H9 (cell line): ENCODE data around the gene PPP1R14C. TPM values are rescaled to one million over a fixed set of nuclear protein-coding genes. Genes with fewer than 3 reads are reported as not detected.

Experiments used
- DNase-seq: peaks from one replicate; pipeline ENCODE4 v3.0.0-alpha.2; 2017
- H2AFZ ChIP-seq: one replicate; pipeline ENCODE4 v1.6.1; 2013; ENCODE audit warnings: mild to moderate bottlenecking, low read length, control low read depth, moderate library complexity
- H2AK5ac ChIP-seq: 2 replicates; pipeline ENCODE4 v1.6.1; 2013; ENCODE audit warnings: low read length, control low read depth, mixed read lengths; ENCODE audit not compliant: insufficient read length
- H2BK120ac ChIP-seq: one replicate; pipeline ENCODE4 v1.6.1; 2013; ENCODE audit warnings: low read depth, mild to moderate bottlenecking, low read length, control low read depth, inconsistent platforms; ENCODE audit not compliant: poor library complexity, severe bottlenecking
- H2BK12ac ChIP-seq: 2 replicates; pipeline ENCODE4 v1.6.1; 2013; ENCODE audit warnings: low read length, control low read depth, mixed read lengths, low read depth; ENCODE audit not compliant: insufficient read length
- H2BK15ac ChIP-seq: 2 replicates; pipeline ENCODE4 v1.6.1; 2013; ENCODE audit warnings: low read depth, low read length, control low read depth
- H2BK20ac ChIP-seq: one replicate; pipeline ENCODE4 v1.6.1; 2013; ENCODE audit warnings: low read depth, mild to moderate bottlenecking, low read length, control low read depth, inconsistent platforms; ENCODE audit not compliant: poor library complexity, severe bottlenecking
- H2BK5ac ChIP-seq: 2 replicates; pipeline ENCODE4 v1.6.1; 2013; ENCODE audit warnings: low read length, control low read depth, mixed read lengths; ENCODE audit not compliant: insufficient read length
- H3K14ac ChIP-seq: 2 replicates; pipeline ENCODE4 v1.6.1; 2013; ENCODE audit warnings: low read length, control low read depth; ENCODE audit not compliant: insufficient read depth
- H3K18ac ChIP-seq: 2 replicates; pipeline ENCODE4 v1.6.1; 2013; ENCODE audit warnings: low read depth, mild to moderate bottlenecking, mixed read lengths, low read length, control low read depth; ENCODE audit not compliant: insufficient read length
- H3K23ac ChIP-seq: 2 replicates; pipeline ENCODE4 v1.6.1; 2013; ENCODE audit warnings: low read length, control low read depth, mixed read lengths, low read depth; ENCODE audit not compliant: insufficient read length
- H3K23me2 ChIP-seq: 2 replicates; pipeline ENCODE4 v1.6.1; 2013; ENCODE audit warnings: low read depth, mild to moderate bottlenecking, mixed read lengths, low read length, control low read depth; ENCODE audit not compliant: insufficient read length, poor library complexity, severe bottlenecking
- H3K27ac ChIP-seq: 2 replicates; pipeline ENCODE4 v1.5.1; 2013; ENCODE audit warnings: low read length, control low read depth, mixed read lengths, low read depth; ENCODE audit not compliant: insufficient read length
- H3K27me3 ChIP-seq: 2 replicates; pipeline ENCODE4 v1.6.1; 2013; ENCODE audit warnings: low read length, control low read depth, inconsistent platforms; ENCODE audit not compliant: insufficient read depth
- H3K4ac ChIP-seq: 2 replicates; pipeline ENCODE4 v1.6.1; 2013; ENCODE audit warnings: low read depth, mild to moderate bottlenecking, control low read depth, inconsistent platforms, low read length, moderate library complexity
- H3K4me1 ChIP-seq: 2 replicates; pipeline ENCODE4 v1.6.1; 2013; ENCODE audit warnings: low read length, control low read depth, inconsistent platforms; ENCODE audit not compliant: insufficient read depth
- H3K4me2 ChIP-seq: 2 replicates; pipeline ENCODE4 v1.6.1; 2013; ENCODE audit warnings: low read length, control low read depth, mixed read lengths; ENCODE audit not compliant: insufficient read length, insufficient read depth
- H3K56ac ChIP-seq: 2 replicates; pipeline ENCODE4 v1.6.1; 2013; ENCODE audit warnings: low read depth, mild to moderate bottlenecking, mixed read lengths, low read length, control low read depth; ENCODE audit not compliant: insufficient read length
- H3K79me1 ChIP-seq: 2 replicates; pipeline ENCODE4 v1.6.1; 2013; ENCODE audit warnings: low read depth, mild to moderate bottlenecking, moderate library complexity, low read length, control low read depth, inconsistent platforms; ENCODE audit not compliant: insufficient read depth, poor library complexity, severe bottlenecking
- H3K79me2 ChIP-seq: 2 replicates; pipeline ENCODE4 v1.6.1; 2013; ENCODE audit warnings: low read length, control low read depth, inconsistent platforms; ENCODE audit not compliant: insufficient read depth
- H3K9ac ChIP-seq: 2 replicates; pipeline ENCODE4 v1.6.1; 2013; ENCODE audit warnings: low read length, control low read depth, mixed read lengths; ENCODE audit not compliant: insufficient read length; ENCODE audit errors: extremely low read depth
- H3K9me3 ChIP-seq: one replicate; pipeline ENCODE4 v1.6.1; 2013; ENCODE audit warnings: low read depth, low read length, inconsistent platforms; ENCODE audit not compliant: control insufficient read depth
- H3T11ph ChIP-seq: one replicate; pipeline ENCODE4 v1.6.1; 2013; ENCODE audit warnings: mild to moderate bottlenecking, low read length, control low read depth, inconsistent platforms
- H4K20me1 ChIP-seq: one replicate; pipeline ENCODE4 v1.6.1; 2013; ENCODE audit not compliant: control insufficient read depth, insufficient read length, insufficient read depth
- H4K5ac ChIP-seq: 2 replicates; pipeline ENCODE4 v1.6.1; 2013; ENCODE audit warnings: low read depth, mild to moderate bottlenecking, mixed read lengths, low read length, control low read depth; ENCODE audit not compliant: insufficient read length
- H4K8ac ChIP-seq: replicated peaks from 2 replicates; pipeline ENCODE4 v1.6.1; 2013; ENCODE audit warnings: low read length, control low read depth, mixed read lengths, low read depth; ENCODE audit not compliant: insufficient read length
- H4K91ac ChIP-seq: 2 replicates; pipeline ENCODE4 v1.6.1; 2013; ENCODE audit warnings: low read depth, mild to moderate bottlenecking, moderate library complexity, mixed read lengths, low read length, control low read depth; ENCODE audit not compliant: insufficient read length
- H3K27ac Mint-ChIP-seq, 3 experiments: 2 replicates in 2 of 3; 3 replicates in 1 of 3; pipeline ENCODE4 v1.8.0; 2020 to 2021; ENCODE audit warnings: mixed read lengths in 3 of 3, mild to moderate bottlenecking in 1 of 3, moderate library complexity in 1 of 3
- H3K27me3 Mint-ChIP-seq: 2 replicates; pipeline ENCODE4 v1.8.0; 2021; ENCODE audit warnings: low read depth, mild to moderate bottlenecking, moderate library complexity, mixed read lengths
- H3K36me3 Mint-ChIP-seq, 3 experiments: 2 replicates in 2 of 3; 3 replicates in 1 of 3; pipeline ENCODE4 v1.8.0; 2020 to 2021; ENCODE audit warnings: low read depth in 3 of 3, mixed read lengths in 3 of 3; ENCODE audit not compliant: insufficient read depth in 1 of 3
- H3K4me1 Mint-ChIP-seq, 2 experiments: 2 replicates each; pipeline ENCODE4 v1.8.0; 2020; ENCODE audit warnings: mixed read lengths in 2 of 2
- H3K4me3 Mint-ChIP-seq, 2 experiments: 2 replicates in 1 of 2; 3 replicates in 1 of 2; pipeline ENCODE4 v1.8.0; 2020 to 2021; ENCODE audit warnings: mild to moderate bottlenecking in 2 of 2, mixed read lengths in 2 of 2, moderate library complexity in 1 of 2
- H3K9me3 Mint-ChIP-seq, 2 experiments: 2 replicates in 1 of 2; 3 replicates in 1 of 2; pipeline ENCODE4 v1.8.0; 2020; ENCODE audit warnings: mild to moderate bottlenecking in 2 of 2, mixed read lengths in 2 of 2, moderate library complexity in 1 of 2
- CTCF ChIP-seq: fragments of 200-600 bp; sonication (generic); conservative IDR thresholded peaks from 3 replicates; pipeline ENCODE4 v1.8.0; 2021; ENCODE audit warnings: antibody characterized with exemption, mild to moderate bottlenecking
- WGBS: extraction: QIAGEN DNeasy Blood & Tissue Kit; methylation state at CpG from one replicate; pipeline ENCODE4 v1.1.7; 2013; ENCODE audit warnings: missing lambda C conversion rate, low lambda C conversion rate, mixed read lengths; ENCODE audit not compliant: insufficient read length; ENCODE audit errors: extremely low coverage; 5-methylcytosine and 5-hydroxymethylcytosine counted together
- total RNA-seq: library from RNA; stranded (reverse); gene quantifications from 2 replicates; pipeline ENCODE4 v1.2.1, GENCODE V29; 2021

PPP1R14C gene
- total RNA-seq, 1 experiment from 2014 or later: 0.37 TPM

- H3K23me2 ChIP-seq: no peaks in the 10 kb centered on the region
- peaks cover 3 to 5% of the 10 kb centered on the region in 2 experiments for H3K9me3 Mint-ChIP-seq
- H3K18ac ChIP-seq: no peak overlapping the region
- H2BK120ac ChIP-seq: no peak overlapping the region
- H4K5ac ChIP-seq: no peak overlapping the region
- DNase-seq: no peak
- no peak overlapping the region for H3K23ac ChIP-seq
- no peaks in the 10 kb centered on the region for H3K36me3 Mint-ChIP-seq
- no peak overlapping the region for H3K4ac ChIP-seq
- no CpG with 5 or more reads among the region's 1 CpG for WGBS
- H3K4me3 Mint-ChIP-seq: no peak overlapping the region
- no peak overlapping the region for H3K56ac ChIP-seq
- H3K79me2 ChIP-seq: no peaks in the 10 kb centered on the region
- H3K27me3 ChIP-seq: no peaks in the 10 kb centered on the region
- no peak overlapping the region for H3K9ac ChIP-seq
- no peak overlapping the region for H2AFZ ChIP-seq
- H3K4me1 Mint-ChIP-seq: peaks cover 16 to 21% of the 10 kb centered on the region in 2 experiments
- H2BK15ac ChIP-seq: no peak overlapping the region
- H2BK12ac ChIP-seq: no peak overlapping the region
- no peaks in the 10 kb centered on the region for H3K79me1 ChIP-seq
- no peak overlapping the region for H3T11ph ChIP-seq
- H2BK20ac ChIP-seq: no peak overlapping the region
- H4K20me1 ChIP-seq: no peaks in the 10 kb centered on the region
- no peak overlapping the region for H3K27ac Mint-ChIP-seq
- no peak overlapping the region for H2BK5ac ChIP-seq
- no peak overlapping the region for H3K4me2 ChIP-seq
- no peak for TF ChIP-seq CTCF
- H3K27me3 Mint-ChIP-seq: no peaks in the 10 kb centered on the region; the same call in 1 of the 2 replicates
- H3K27ac ChIP-seq: no peak overlapping the region
- peaks cover 2% of the 10 kb centered on the region; the same call in 1 of the 2 replicates for H3K4me1 ChIP-seq
- no peaks in the 10 kb centered on the region for H3K9me3 ChIP-seq
- no peak overlapping the region for H3K14ac ChIP-seq
- H4K91ac ChIP-seq: no peak overlapping the region
- H4K8ac ChIP-seq: no peak overlapping the region
- no peak overlapping the region for H2AK5ac ChIP-seq
Observed at GRCh38 chr6:150266309-150266708, 123.5 kb downstream of the PPP1R14C start.
